ENCODE measurements around the gene HSPA5. TPM values are rescaled to one million over a fixed set of nuclear protein-coding genes. Genes with fewer than 3 reads are reported as not detected.

HSPA5 gene
- total and polyA plus RNA-seq, 2 of the 4 experiments (the other 2 are of a cell fraction), result 118 to 419 TPM

DNA sequence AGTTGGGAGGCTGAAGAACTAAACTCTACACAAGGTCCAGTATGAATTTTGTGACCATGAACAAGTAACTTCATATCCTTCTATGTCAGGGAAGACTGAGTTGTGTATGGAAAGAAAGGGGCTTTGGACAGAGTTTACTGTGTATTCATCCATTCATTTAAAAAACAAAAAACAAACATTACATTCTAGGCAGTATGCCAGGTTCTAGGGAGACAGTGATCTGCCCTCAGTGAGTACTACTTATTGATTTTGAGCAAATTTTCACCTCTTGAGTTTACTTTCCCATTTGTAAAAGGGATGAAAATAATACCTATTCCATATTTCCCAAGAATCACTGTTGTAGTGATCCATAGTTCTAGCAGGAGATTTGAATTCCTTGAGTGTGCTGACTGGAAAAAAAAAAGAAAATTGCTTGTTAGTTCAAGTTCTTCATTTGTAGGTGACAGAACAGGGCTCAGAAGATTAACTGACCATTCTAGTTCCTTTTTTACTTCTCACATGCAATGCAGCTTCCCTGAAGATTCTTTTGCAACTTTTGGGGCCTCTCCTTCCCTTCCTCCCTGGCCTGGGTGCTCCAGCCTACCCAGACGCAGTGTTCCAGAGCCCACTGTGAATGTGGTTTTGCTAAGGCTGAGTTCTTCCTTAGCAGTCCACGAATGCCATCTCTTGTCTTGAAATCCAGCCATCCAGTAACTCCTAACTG is 17.8 kb upstream of the HSPA5 start:
- no peak overlapping the region for H3K56ac ChIP-seq (ENCODE audit: extremely low read depth, insufficient read depth, low read length)
- no peak overlapping the region for H3K4me3 ChIP-seq (ENCODE audit: insufficient read depth, low read depth, low read length)
- no peak overlapping the region for H2AK9ac ChIP-seq (replicated peaks; ENCODE audit: low read depth, low read length, poor library complexity)
- H3K9ac ChIP-seq (ENCODE audit: low read depth, low read length), result no peak overlapping the region
- no peak overlapping the region for H3K27ac ChIP-seq (ENCODE audit: insufficient read depth, low read length)
- H3K4me1 ChIP-seq (ENCODE audit: control insufficient read depth, insufficient read depth, low read length), result 0 out of 2 replicates have a peak, but pooled peaks cover 2% of the 10 kb centered on the region
- H3K18ac ChIP-seq (ENCODE audit: low read depth, low read length), result no peak overlapping the region
- no peak overlapping the region for H2BK5ac ChIP-seq (ENCODE audit: low read depth, low read length, poor library complexity, severe bottlenecking)
- no peaks in the 10 kb centered on the region for H3K27me3 ChIP-seq (ENCODE audit: control insufficient read depth, insufficient read depth, low read length)
- no peaks in the 10 kb centered on the region for H3K9me3 ChIP-seq (ENCODE audit: control insufficient read depth, insufficient read depth, low read length)
- no peak for DNase-seq
- H4K5ac ChIP-seq (ENCODE audit: low read depth, low read length), result no peak overlapping the region
- H3K14ac ChIP-seq (replicated peaks; ENCODE audit: low read depth, low read length), result no peak overlapping the region
- H3K4ac ChIP-seq (ENCODE audit: low read depth, low read length), result no peak overlapping the region
- peaks cover 0 to 16% of the 10 kb centered on the region in 2 experiments; a peak in 2 of 4 replicates for H3K79me1 ChIP-seq (ENCODE audit: low read depth in 1 of 2, low read length in 2 of 2)
- peaks cover 4% of the 10 kb centered on the region; the same call in 1 of the 2 replicates for H3K36me3 ChIP-seq (ENCODE audit: control insufficient read depth, insufficient read depth, low read length)
- no TSS peak for BruUV-seq (replicated peaks)
- H3K23ac ChIP-seq (ENCODE audit: low read depth, low read length), result no peak overlapping the region
- TF ChIP-seq MXI1 (IDR thresholded peaks at IDR 0.05; ENCODE audit: borderline replicate concordance, low read depth, low read length) (no peak), RFX5 (IDR thresholded peaks at IDR 0.05; ENCODE audit: low read depth, low read length) (no peak), POLR2A (IDR thresholded peaks at IDR 0.05; ENCODE audit: low read depth, low read length) (no peak), NFE2L2 (IDR thresholded peaks at IDR 0.05; ENCODE audit: low read depth, low read length) (no peak), CEBPB (IDR thresholded peaks at IDR 0.05; ENCODE audit: low read depth, low read length) (no peak), USF2 (IDR thresholded peaks at IDR 0.05; ENCODE audit: low read depth, low read length) (no peak), RCOR1 (IDR thresholded peaks at IDR 0.05; ENCODE audit: insufficient replicate concordance, low read length) (no peak), MAFK (IDR thresholded peaks at IDR 0.05; ENCODE audit: low read depth, low read length) (no peak), CHD1 (IDR thresholded peaks at IDR 0.05; ENCODE audit: low read depth, low read length) (no peak), RAD21 (IDR thresholded peaks at IDR 0.05; ENCODE audit: low read length) (no peak), MAZ (IDR thresholded peaks at IDR 0.05; ENCODE audit: borderline replicate concordance, low read depth, low read length) (no peak), BHLHE40 (IDR thresholded peaks at IDR 0.05; ENCODE audit: low read depth, low read length) (no peak), SMC3 (IDR thresholded peaks at IDR 0.05; ENCODE audit: low read depth, low read length) (no peak), FOS (IDR thresholded peaks at IDR 0.05; ENCODE audit: low read depth, low read length) (no peak)
- TF ChIP-seq, protein P1, sequence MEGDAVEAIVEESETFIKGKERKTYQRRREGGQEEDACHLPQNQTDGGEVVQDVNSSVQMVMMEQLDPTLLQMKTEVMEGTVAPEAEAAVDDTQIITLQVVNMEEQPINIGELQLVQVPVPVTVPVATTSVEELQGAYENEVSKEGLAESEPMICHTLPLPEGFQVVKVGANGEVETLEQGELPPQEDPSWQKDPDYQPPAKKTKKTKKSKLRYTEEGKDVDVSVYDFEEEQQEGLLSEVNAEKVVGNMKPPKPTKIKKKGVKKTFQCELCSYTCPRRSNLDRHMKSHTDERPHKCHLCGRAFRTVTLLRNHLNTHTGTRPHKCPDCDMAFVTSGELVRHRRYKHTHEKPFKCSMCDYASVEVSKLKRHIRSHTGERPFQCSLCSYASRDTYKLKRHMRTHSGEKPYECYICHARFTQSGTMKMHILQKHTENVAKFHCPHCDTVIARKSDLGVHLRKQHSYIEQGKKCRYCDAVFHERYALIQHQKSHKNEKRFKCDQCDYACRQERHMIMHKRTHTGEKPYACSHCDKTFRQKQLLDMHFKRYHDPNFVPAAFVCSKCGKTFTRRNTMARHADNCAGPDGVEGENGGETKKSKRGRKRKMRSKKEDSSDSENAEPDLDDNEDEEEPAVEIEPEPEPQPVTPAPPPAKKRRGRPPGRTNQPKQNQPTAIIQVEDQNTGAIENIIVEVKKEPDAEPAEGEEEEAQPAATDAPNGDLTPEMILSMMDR (conservative IDR thresholded peaks at IDR 0.05; ENCODE audit: low read depth, low read length), result no peak
- TF ChIP-seq, protein P2, sequence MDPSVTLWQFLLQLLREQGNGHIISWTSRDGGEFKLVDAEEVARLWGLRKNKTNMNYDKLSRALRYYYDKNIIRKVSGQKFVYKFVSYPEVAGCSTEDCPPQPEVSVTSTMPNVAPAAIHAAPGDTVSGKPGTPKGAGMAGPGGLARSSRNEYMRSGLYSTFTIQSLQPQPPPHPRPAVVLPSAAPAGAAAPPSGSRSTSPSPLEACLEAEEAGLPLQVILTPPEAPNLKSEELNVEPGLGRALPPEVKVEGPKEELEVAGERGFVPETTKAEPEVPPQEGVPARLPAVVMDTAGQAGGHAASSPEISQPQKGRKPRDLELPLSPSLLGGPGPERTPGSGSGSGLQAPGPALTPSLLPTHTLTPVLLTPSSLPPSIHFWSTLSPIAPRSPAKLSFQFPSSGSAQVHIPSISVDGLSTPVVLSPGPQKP (IDR thresholded peaks at IDR 0.05; ENCODE audit: borderline replicate concordance, low read depth, low read length), result no peak
- no peak overlapping the region for H2AK5ac ChIP-seq (ENCODE audit: low read depth, low read length)
- no peak overlapping the region for H2AFZ ChIP-seq (replicated peaks; ENCODE audit: low read length, poor library complexity)
- POLR2A ChIA-PET (ENCODE audit: unreplicated experiment), result no interaction called here
- in situ Hi-C loops (cut with MboI; ENCODE audit: low sequenced_read_pairs) (no loop called here), dilution Hi-C loops (cut with HindIII; ENCODE audit: low sequenced_read_pairs, unreplicated experiment) (no loop called here), intact Hi-C loops (cut with micrococcal nuclease) (no loop called here)
- CTCF ChIA-PET, result interaction anchor here (0.7 kb wide), 1 partner anchor 30 kb away, joined by 4 read pairs; no protein-coding TSS in a partner anchor
- ATAC-seq (ENCODE audit: low read depth), result no peak
- no peak overlapping the region for H2BK20ac ChIP-seq (ENCODE audit: low read depth, low read length)
- H2BK15ac ChIP-seq (ENCODE audit: low read depth, low read length), result no peak overlapping the region
- peaks cover 18% of the 10 kb centered on the region for H4K20me1 ChIP-seq (ENCODE audit: insufficient read depth, low read length)
- no CpG with 5 or more reads among the region's 2 CpGs for WGBS, 2 experiments (ENCODE audit: extremely low coverage in 2 of 2, insufficient read length in 1 of 2)
- no peak overlapping the region for H2BK120ac ChIP-seq (ENCODE audit: low read depth, low read length)
- H3K4me2 ChIP-seq (ENCODE audit: low read depth, low read length), result no peak overlapping the region
- H4K91ac ChIP-seq (ENCODE audit: insufficient read depth, low read depth, low read length), result no peak overlapping the region
- no peak overlapping the region for H4K8ac ChIP-seq (ENCODE audit: low read depth in 2 of 2, low read length in 2 of 2)
- peaks cover 3% of the 10 kb centered on the region; the same call in 1 of the 2 replicates for H3K9me1 ChIP-seq (ENCODE audit: insufficient read depth, low read length)
